GM18867 (cell line): ENCODE data around the gene ADIG.

Experiments used
- ATAC-seq: cut with Tn5 transposase; IDR thresholded peaks from one replicate; pipeline ENCODE4 v1.9.1; 2021; ENCODE audit warnings: mild to moderate bottlenecking, moderate library complexity; ENCODE audit not compliant: unreplicated experiment

ADIG gene

DNA sequence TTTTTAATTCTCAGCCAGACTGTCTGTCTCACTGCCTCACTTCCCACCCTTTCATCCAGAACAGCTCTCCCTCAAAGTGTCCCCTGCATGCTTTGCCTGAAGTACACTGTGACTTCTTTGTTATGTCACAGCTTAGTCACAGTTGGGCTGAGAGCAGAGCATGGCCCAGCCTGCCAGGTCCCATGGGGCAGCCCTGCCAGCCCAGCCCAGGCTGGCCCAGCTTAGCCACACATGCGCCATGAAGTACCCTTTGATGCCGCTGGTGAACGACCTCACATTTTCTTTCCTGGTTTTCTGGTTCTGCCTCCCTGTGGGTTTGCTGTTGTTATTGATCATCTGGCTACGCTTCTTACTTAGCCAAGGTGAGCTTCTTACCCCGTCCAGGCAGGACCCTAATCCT lies at the start of gene ADIG:
Gene ADIG (plus strand): TSS at position 185 of the 400 bp plus-strand sequence. CDS start 54 bp downstream, at position 239.
- no peak for ATAC-seq

DNA sequence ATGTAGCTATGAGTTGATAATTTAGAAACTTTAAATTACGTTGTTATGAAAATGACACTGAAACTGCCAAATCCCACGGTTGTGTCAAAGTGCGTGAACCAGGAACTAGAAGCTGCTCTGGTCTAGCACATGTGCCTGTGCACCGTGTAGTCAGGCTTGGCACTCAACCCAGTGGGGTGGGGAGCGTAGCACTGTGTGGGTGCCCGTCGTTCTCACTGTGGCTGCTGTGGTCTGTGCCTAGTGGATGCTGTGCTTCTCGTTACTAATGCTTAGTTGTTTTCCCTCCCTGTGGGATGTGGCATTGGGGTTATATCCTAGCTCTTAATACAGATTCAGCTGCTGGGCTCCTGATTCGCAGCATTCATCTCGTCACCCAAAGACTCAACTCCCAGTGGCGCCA lies 46.2 kb upstream of the ADIG start:
- no peak for ATAC-seq

DNA sequence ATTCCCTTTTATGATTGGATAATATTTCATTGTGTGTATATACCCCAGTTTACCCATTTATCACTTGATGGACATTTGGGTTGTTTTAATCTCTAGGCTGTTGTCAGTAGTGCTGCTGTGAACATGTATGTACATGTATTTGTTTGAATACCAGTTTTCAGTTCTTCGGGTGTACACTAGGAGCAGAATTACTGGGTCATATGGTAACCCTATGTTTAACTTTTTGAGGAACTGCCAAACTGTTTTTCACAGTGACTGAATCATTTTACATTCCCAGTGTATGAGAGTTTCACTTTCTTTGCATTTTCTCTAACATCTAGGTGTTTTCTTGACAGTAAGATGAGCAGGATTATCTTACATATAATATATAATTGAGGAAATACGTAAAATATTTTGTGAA lies 44.7 kb upstream of the ADIG start:
- no peak for ATAC-seq

DNA sequence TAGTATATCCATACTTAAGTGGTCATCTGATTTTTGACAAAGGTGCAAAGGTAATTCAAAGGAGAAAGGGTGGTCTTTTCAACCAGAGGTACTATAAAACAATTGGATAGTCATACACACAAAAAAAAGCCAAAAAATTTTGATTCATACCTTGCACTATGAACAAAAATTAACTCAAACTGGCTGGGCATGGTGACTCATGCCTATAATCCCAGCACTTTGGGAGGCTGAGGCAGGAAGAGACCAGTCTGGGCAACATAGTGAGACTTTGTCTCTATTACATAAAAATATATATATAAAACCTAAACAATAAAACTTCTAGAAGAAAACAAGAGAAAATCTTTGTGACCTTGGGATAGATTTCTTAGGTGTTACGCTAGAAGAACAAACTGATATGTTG lies 43.8 kb upstream of the ADIG start:
- ATAC-seq = no peak

DNA sequence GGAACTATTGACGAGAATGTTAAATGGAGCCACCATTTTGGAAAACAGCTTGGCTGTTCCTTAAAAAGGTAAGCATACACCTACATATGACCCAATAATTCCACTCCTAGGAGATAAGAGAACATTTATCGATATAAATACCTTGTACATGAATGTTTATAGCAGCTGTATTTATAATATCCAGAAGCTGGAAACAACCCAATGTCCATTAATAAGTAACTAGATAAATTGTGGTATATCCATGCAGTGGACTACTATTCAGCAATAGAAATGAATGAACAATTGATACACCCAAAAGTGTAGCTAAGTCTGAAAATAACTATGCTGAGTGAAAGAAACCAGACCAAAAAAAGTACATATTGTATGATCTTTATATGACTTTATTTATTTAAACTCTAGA lies 42.2 kb upstream of the ADIG start:
- ATAC-seq = no peak

DNA sequence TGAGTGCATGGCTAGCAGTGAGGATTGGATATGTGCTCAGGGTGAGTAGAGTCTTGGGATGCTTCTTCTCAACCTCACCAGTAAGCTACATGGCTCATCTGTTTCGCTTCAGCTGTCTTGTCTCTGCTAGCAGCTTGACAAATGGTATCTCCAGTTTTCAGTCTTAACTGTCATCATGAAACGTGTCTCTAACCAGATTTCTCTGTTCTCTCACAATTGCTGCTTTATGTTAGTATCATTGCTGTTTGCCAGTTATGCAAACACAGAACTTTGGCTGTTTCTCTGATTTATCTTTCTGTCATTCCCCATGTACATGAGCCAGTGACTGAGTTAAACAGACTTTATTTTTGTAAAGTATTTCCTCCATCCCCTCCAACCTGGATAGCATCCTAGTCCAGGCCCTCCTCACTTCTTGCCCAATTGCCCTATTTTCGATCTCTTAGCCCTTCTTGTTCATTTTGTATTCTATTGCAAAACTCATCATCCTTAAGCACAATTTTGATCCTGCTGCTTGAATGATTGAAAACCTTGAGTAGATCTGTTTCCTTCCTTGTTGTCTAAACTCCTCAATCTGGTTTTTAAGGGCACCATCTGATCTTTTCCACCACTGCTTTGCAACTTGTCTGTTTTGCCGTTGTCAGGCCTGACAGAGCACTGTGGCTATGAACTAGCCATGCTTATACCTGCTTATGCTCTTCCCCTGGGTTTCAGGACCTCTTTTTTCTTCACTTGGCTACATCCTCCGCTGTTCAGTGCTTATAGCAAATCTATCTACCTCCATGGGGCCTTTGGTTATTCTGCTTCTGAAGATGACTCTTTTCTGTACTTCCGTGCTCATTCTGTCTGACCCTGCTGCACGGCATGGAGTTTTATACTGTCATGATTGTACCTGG lies 37.7 kb upstream of the ADIG start:
- ATAC-seq = no peak

DNA sequence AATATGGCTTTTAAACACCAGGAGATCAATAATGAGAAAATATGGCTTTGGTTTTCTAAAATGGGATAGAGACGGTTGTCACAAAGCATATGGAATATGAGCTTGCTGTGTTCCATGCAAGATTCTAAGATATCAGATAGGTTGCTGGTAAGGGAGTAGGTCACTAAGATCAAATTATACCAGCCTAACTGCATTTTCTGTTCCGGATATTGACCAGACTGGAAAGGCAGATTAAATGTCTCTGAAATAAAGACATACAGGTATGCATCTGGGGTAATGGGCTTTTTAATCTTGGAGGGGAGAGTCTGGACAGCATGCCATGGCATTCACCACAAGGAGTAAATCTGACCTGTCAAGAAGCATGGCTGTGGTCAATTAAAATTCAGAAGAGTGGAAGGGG lies 35.2 kb upstream of the ADIG start:
- ATAC-seq = no peak

DNA sequence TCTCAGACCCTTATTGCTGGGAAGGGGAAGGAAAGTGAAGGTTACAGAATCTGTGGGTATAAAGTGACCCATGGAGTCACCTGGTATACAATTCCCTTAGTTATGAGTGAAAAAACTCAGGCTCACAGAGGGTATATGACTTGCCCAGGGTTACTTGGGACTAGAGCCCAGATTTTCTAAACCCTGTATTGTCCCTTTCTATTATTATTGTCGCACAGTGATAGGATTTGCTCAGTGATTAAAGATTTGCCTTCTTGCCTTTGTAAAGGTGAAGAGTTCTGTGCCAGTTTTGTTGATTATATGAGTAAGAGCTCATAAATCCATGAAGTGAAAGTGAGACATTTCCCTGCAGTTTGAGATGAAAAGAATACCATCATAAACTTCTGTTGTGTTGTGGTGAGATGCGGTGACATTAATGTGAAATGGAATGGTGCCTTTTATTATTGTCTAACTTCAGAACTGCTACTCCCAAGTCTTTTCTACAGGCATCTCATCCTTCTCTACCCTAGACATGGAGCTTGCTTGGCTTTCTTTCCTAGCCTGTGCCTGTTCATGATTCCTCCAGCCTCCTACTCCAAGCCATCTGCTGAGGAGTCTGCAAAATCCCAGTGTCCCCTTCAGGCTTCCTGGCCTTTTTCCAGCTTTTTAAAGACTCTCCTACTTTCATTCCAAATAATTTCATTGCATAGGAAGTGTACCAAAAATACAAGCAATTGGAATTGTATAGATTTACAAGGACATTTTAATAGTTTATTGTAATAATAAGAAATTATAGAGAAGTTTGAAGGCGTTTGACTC lies 33.5 kb upstream of the ADIG start:
- no peak for ATAC-seq

DNA sequence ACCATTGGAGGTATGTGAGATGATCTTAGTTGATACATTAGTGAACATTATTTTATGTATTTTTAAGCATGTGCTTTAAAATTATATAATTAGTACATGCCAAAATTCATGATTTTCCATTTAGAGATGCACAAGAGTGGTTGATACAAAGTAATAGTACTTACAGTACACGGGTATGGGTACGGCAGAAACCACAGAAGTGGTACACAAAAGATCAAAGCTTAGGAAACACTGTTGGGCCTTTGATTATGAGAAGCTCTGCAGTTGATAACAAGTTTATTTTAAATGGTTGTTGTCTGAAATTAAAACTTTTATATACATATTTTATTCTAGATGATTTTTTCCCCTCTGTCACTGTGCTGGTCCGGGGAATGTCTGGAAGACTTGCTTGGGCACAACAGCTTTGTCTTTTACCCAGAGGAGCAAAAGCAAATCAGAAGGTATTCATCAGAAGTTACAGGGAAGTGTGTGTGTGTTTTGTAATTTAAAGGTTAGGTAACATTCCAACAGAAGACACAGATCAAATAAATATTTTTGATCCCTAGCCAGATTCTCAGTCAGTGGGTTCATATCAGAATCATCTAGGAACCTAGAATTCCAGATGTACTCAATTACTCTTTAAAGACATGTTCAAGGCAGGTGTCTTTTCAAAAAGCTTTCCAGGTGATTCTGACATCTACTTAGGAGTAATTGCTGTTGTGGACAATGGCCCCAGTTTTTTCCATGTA lies 32.5 kb upstream of the ADIG start:
- no peak for ATAC-seq

DNA sequence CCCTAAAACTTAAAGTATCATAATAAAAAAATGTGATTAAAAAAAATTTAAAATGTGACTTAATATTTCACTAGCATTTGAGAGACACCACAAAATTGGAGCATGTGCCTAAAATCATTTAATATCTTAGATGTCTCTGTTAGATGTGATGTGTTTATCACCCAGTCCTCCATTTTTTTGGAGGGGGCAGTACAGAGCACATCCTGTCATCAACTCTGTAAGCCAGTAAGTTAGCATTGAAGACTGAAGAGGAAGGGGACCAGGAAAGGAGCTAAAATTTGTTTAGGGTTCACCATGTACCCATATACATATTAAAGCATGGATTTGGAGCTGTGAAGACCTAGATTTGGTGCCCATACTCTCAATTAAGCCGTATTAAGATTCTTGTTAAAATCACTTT lies 30.7 kb upstream of the ADIG start:
- no peak for ATAC-seq

DNA sequence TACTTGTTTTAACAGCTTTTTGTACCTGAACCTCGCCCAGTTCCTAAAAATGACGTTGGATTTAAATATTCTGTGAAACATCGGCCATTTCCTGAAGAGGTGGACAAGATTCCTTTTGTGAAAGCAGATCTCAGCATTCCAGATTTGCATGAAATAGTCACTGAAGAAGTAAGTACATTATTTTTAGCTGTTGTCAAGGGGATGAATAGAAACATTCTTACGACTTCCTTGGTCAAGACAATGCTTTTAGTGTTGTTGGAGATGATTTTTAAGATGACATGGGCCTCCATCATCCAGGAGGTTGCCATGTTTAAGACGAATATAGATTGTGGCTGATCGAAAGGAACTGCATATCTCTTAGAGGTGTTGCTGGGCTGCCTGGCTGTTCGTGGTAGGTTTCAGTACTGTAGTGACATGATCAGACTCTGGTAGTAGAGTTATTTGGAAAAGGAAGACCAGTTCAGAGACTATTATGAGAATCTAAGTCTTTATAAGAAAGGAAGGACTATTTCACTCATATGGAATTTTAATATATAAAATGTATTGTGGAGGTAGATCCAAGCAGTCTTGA lies 29.9 kb upstream of the ADIG start:
- no peak for ATAC-seq

DNA sequence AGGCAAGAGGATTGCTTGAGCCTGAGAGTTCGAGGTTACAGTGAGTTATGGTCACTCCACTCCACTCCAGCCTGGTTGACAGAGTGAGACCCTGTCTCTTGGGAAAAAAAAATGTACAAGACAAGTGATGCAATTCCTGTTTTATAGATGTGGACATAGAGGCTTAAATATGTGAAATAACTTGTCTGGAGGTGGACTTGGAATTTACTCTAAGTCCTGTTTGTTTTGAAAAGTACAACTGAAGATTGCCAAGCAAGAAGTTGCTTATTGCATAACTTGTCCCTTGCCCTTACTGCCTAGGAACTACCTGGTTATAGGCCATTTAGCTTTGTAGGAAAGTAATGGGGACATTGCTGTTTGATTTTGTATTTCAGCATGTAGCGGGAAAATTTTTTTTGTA lies 26.0 kb upstream of the ADIG start:
- ATAC-seq = no peak

DNA sequence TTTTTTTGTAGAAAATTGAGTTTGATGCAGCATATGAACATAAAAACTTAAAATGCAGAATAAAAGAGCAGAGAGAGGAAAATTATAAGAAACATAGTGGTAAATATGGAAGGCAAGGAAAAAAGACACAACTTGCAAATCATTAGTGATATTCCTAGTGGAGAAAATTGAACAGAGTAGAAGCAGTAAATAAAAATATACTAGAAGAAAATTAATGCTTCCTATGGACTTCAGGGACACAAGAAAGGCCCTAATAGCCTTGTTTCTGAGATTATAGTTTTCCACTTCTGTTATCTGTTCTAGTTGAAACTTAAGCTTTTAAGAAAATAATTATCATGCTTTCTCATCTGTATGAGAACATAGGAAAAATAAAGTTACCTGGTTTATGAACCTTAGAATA lies 25.6 kb upstream of the ADIG start:
- no peak for ATAC-seq

DNA sequence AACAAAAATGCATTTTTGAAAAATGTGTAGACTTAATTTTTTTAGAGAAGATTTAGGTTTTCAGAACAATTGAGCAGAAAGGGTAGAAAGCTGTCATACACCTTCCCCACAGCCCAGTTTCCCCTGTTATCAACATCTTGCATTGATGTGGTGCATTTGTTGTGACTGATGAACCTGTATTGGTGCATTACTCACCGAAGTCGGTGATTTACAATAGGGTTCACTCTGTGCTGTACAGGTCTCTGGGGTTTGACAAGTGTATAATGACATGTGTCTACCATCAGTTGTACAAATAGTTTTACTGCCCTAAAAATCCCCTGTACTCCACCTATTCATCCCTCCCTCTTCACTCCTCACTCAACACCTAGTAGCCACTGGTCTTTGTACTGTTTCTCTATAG lies 23.8 kb upstream of the ADIG start:
- ATAC-seq = no peak

DNA sequence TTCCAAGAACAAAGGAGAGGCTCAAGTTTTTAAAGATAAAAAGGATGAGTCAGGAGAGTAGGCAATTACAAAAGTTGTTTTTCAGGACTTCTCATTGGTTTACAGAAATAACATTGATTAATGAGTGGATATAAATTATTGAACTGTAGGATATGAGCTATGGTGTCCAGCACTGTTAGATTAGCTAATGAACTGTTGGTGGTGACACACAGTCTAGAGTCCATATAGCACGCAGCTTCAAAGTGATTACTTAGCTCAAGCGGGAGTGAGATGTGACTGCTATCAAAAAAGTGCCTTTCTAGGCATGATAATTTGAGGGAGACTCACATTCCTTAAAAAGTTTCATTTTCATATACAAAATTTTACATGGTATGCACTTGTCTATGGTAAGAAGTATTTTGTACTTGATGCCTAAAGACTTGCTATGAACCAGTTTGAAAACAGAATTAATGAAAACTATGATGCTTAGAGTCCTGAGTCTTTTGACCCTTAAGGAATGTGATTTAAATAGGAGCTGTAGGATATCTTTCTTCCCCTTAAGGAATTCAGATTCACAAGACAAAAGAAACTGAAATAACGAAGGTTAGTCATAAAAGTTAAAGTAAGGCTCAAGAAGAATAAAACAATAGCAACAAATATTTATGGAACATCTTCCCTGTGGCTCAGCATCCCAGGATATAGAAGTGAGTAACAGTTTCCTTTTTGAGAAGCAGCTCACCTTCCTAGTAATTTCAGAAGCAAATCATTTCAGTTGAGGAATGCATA lies 22.2 kb upstream of the ADIG start:
- ATAC-seq = no peak

DNA sequence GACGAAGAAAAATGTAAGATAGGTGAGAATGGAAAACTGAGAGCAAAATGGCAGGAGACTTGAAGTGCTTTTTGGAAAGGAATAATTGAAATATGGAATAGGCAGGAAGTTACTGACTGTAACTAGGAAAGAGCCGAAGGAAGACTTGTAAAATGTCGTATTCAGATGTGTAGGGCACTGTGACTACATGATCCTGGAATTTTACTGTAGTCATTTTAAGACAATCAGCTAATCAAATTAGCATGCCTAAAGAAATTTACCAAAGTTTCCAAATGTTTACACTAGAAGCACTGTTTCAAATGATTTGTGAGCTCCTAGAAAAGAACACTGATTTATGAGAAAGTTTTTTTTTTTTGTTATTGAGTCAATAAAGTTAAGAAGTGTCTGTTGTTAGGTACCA lies 21.2 kb upstream of the ADIG start:
- ATAC-seq = no peak

DNA sequence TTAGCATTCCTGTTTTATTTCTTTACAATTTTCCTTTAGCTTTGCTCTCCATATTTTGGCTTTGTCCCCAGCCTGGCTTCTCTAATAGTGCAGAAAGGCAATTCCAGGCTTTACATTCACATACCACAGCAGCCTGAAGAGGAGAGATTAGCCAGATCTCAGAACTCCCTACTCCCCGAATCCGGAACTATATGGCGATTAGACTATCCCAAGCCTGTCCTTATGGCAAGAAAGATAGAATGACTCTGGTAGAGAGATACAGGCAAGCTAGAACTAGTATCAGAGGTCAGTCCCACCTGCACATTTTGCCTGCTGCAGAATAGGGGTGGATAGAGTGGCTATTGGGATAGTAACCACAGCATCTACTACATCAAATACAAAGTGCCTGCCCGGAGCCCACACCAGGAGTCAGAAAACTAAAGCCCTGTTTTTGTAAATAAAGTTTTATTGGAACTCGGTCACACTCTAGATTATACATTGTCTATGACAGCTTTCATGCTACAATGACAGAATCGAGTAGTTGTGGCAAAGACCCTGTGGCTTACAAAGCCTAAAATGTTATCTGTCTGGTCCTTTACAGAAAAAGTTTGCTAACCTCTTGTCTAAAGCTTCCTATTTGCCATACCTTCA lies 17.1 kb upstream of the ADIG start:
- no peak for ATAC-seq

DNA sequence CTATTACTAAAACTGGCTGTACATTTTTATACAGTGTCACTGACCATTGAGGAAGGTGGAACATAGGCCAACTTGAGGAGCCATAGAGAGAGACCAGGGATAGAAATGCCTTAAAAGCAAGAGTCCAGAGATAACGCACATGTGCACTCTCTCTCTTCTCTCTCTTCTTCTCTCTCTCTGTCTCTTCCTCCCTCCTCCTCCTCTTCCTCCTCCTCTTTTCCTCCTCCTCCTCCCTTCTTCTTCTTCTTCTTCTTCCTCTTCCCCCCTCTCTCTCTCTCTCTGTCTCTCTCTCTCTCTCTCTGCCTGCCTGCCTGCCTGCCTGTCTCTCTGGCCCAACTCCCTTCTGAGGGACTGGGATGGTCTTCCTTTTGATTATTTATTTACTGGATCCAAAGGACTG lies 16.3 kb upstream of the ADIG start:
- no peak for ATAC-seq

DNA sequence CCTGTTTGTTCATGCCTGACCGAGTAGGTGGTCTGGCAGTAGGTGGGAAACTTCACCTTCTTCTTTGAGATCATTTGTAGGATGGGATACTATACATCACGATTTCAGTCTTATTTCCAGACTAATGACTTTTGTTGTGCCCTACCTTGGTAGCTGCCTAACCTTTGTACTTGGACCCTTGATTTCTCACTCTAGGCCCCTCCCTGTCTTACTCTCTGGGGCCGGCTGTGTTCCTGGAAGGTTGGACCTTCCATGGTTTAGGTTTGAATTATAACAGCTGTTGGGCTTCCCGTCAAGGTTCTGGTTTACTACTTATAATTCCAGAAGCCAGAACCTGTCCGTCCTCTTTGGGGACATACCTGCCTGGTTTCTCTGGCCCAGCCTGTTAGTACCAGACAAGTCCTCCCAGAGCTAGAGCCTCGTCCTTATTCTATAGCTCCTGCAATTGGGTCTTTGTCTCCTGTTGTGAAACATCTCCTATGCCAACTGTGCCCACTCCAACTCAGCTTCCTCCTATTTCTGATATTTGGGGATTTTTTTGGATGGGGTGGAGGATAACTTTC lies 14.9 kb upstream of the ADIG start:
- ATAC-seq = no peak
